HG02798 (cell line): ENCODE measurements around the gene TFPT.

Experiments used
- ATAC-seq: cut with Tn5 transposase; IDR thresholded peaks from one replicate; pipeline ENCODE4 v1.9.1; 2021; ENCODE audit warnings: mild to moderate bottlenecking; ENCODE audit not compliant: unreplicated experiment, poor library complexity

TFPT gene

DNA sequence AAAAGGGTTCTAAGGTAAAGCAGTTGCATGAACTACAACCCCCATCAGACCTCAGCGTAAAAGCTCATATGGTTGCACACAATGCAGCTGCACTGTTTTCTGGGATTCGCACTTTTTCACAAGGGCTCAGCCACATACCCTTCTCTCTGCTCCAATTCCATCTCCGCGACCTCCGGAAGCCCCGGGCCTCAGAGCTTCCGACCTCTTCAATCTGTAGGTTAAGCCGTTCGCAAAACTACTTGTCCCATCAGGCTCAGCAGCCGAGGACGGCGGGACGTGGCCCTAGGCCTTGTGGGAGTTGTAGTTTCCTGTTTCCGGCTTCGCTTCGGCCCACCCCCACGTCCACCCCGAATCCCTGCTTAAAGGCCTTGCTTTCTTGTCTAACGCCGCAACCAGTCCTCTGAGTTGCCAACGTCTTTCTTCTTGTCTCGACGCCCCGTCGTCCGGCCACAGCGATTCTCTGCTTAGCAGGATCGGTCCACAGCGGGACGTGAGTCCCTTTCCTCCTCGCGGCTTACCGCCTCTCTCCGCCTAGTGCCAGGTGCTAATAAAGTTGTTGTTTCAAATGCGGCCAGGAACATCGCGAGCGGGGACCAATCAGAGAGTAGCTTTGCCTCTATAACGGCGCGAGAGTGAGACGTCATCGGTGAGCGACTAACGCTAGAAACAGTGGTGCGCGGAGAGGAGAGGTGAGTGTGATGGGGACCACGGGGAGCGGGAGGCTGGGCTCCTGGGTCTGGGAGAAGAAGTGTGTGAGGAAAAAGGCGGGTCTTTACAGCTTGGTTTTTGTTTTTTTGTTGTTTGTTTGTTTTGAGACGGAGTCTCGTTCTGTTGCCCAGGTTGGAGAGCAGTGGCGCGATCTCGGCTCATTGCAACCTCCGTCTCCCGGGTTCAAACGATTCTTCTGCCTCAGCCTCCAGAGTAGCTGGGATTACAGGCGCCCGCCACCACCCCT, at the start of gene TFPT, which contains the start of gene PRPF31:
TFPT (minus strand) TSS at position 549 of the 955 bp plus-strand sequence; CDS start at position 161, 388 bp downstream.
PRPF31 (plus strand) TSS at position 646 of the 955 bp plus-strand sequence. CDS start 2,525 bp downstream, outside the sequence.
- peak; percentile 88 for ATAC-seq

GRCh38 chr19:54165222-54165621, 49.8 kb upstream of the TFPT start:
- ATAC-seq, result no peak

DNA sequence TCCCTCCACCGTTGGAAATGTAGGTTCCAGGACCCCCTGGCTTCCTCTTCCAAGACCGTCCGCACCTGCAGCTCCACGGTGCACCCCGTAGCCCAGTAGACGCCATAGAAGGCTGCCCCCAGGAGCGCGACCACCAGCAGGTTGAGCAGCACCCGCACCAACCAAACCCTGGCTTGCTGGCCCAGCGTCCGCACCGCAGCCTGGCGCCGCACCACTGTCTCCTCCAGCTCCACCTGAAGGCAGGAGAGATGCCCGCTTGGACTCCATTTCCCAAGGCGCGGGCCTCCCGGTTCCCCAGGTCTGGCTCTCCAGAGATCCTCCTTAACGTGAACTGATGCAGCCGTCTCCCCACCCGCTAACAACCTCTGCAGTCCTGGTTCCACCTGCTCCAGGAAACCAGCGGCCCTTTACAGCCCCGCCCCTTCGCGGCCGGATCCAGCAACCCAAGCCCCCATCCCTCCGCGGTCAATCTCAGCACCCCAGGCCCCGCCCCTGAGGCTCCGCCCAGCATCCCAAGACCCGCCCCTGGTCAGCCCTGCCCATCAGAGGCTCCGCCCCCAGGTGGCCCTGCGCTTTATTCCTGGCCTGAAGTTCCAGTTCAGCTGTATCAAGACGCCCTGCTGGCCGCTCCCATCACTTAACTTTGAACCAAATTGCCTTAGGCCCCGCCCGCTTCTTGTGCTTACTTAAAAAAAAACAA, 49.1 kb upstream of the TFPT start:
- no peak for ATAC-seq

GRCh38 chr19:54162884-54163283, 47.4 kb upstream of the TFPT start:
- ATAC-seq, result no peak

- no peak for ATAC-seq
Observed at GRCh38 chr19:54162241-54162805, 46.9 kb upstream of the TFPT start.

- no peak for ATAC-seq
Observed at GRCh38 chr19:54160854-54161253, 45.4 kb upstream of the TFPT start.

GRCh38 chr19:54160182-54160811, 44.8 kb upstream of the TFPT start:
- ATAC-seq, result no peak

DNA sequence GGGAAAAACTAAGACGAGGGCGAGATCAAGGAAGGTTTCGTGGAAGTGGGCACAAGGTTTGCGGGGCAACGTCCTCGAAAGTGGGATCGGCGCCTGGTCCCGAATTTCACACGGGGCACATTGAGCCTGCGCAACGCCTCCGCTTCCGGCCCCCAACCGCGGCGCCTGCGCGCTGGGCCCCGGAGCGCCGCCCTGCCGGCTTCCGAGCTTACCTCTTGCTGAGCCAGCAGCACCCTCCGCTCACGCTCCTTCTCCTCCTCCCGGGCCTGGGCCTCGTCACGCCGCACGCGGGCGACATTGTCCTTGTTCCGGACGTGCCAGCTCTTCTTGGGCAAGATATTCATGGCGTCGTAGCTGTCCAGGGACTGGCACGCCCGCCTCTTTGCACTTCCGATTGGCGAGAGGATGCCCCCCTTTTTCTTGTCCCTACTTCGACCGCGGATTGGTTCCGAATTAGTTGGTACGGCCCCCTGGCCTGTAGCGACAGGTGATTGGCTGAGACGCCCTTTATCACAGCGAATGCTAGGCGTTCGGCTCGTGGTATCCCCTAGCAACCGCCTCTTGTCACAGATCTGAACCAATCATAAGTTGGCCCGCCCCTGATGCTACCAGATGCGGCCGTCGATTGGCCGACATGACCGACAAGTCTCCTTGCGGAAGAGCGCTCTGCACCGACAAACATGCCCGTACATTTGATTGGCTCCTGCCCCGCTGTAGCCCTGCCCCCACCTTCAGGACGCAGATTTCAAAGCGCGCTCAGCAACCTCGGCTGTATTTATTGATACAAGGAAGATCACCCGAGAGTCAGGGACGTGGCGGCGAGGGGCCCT, 44.1 kb upstream of the TFPT start, which contains the start of gene LENG1:
LENG1 (minus strand) TSS at position 370 of the 830 bp plus-strand sequence; CDS start at position 344, 26 bp downstream.
- ATAC-seq, result peak; percentile 94

GRCh38 chr19:54158812-54159351, 43.4 kb upstream of the TFPT start:
- ATAC-seq, result no peak

DNA sequence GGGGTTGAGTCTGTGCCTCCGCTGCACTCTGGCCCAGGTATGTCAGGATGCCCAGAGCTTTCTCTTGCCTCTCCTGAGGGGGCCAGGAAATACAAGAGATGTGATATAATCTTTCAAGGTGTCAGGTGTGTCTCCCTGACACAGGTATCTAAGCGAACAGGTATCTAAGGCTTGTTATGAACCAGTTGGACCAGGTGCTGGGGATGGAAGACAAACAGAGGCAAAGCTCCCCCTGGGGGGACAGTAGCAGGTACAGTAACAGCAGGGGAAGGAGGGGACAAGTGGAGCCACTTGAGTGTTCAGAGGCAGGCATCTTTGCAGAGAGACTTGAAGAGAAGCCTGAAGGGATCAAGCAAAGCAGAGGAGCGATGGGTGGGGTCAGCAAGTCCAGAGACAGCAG, 41.5 kb upstream of the TFPT start:
- no peak for ATAC-seq

GRCh38 chr19:54156490-54156889, 41.0 kb upstream of the TFPT start:
- no peak for ATAC-seq

DNA sequence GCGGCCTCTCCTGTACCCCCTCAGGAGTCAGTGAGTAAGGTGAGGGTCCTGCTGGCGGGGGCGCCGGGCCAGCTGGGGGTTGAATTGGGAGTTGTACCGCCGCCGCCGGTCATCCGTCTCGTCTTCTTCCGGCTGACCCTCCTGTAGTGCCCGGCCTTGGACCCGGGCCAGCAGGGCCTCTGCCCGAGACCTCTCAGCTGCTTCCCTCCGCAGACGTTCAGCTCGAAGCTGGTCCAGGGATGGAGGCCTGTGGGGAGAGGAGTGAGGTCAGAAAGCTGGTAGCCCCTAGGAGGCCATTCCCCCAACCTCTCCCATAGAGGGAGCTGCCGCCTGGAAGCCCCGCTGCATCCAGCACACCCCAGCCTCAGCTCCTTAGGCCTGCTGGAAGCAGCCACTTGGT, 40.2 kb upstream of the TFPT start:
- no peak for ATAC-seq

DNA sequence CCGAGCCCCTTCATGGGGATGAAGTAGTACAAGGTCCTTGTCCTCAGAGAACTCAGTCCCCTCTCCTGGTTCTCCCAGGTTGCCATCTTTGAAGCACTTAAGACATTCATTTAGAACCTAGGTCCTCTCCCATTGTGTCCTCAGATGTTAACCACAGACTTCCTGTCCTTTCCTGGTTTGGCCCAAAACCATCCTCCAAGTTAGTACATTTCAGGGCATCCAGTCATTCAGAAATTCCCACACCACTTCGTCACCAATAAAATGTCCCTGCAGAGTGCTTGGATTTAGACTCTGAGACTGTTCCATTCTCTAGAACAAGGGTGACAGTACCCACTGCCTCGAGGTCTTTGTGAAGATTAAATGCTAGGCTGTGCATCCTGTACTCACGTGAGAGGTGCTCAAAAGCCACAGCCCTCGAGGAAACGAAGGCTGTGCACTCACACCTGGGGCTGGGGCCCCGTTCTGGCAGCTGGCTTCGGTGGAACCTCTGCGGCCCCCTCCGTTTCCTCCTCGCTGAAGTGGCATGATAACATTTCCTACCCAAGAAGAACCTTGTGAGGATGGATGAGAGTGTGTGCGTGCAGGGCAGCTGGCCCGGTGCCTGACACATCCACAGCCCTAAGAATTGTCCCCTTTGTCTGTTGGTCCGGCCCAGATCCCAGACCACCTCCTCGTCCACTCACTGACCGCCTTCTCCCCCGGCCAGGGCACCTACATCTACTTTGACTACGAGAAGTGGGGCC, 39.3 kb upstream of the TFPT start:
- no peak for ATAC-seq

DNA sequence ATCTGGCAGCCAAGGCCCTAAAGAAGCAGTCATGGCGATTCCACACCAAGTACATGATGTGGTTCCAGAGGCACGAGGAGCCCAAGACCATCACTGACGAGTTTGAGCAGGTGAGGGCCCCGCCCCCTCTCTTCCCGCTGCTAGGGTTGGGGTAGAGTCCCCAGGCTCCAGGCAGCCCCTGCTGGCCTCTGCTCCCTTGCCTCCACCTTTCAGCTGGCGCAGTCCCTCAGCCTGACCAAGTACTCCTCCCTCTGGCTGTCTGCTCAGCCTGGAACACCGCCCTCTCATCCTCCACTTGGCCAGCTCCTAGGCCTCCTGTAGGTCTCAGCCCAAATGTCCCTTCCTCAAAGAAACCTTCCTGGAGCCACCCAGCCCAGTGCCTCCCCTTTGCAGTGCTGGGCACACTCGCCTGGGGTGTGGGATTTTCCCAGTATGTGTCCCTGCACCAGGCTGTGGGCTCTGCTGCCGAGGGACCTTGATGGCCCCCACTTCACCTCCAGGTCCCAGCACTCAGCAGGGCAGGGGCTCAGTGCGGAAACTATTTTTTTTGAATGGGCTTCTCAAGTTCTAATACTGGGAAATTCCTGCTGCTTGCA, 38.4 kb upstream of the TFPT start:
- ATAC-seq, result no peak

GRCh38 chr19:54152878-54153524, 37.5 kb upstream of the TFPT start:
- ATAC-seq, result no peak

DNA sequence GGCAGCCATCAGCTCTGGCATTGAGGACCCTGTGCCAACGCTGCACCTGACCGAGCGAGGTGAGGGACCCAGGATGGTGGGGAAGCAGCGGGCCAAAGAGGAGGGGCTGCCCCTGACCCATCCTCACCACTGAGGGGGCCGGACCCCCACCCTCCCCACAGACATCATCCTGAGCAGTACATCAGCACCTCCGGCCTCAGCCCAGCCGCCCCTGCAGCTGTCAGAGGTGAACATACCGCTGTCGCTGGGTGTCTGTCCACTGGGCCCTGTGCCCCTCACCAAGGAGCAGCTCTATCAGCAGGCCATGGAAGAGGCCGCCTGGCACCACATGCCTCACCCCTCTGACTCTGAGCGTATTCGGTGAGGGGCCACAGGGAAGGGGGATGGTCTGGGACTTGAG, 36.8 kb upstream of the TFPT start:
- no peak for ATAC-seq

- ATAC-seq, result no peak
Observed at GRCh38 chr19:54151362-54152035, 36.0 kb upstream of the TFPT start.
